ENCODE data around the gene PCDHA12.

DNA sequence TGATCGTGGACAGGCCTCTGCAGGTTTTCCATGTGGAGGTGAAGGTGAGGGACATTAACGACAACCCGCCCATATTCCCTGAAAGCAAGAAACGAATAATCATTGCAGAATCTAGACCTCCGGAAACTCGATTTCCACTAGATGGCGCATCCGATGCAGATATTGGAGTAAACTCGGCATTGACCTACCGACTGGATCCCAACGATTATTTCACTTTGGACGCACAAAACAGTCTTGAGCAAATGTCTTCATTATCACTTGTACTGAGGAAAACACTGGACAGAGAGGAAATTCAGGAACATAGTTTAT is 7.4 kb downstream of the PCDHA12 start:
- TF ChIP-seq POLR2A (IDR thresholded peaks at IDR 0.05; ENCODE audit: low read depth, low read length) (no peak), POLR2AphosphoS5 (IDR thresholded peaks at IDR 0.05; ENCODE audit: low read depth, low read length) (no peak), TAF1 (IDR thresholded peaks at IDR 0.05; ENCODE audit: borderline replicate concordance, low read depth, low read length) (no peak)
